ENCODE results near the gene CPLX1. TPM values are rescaled to one million over a fixed set of nuclear protein-coding genes. Genes with fewer than 3 reads are reported as not detected.

Gene CPLX1
- polyA plus RNA-seq, 3 donors from 2014 or later = not detected

GRCh38 chr4:865121-865465 lies 39.2 kb upstream of the CPLX1 start:
- H3K4me1 Mint-ChIP-seq = peaks cover 0 to 2% of the 10 kb centered on the region in 2 donors
- no peak for DNase-seq
- no peak overlapping the region for H3K27ac Mint-ChIP-seq
- H3K27me3 Mint-ChIP-seq (ENCODE audit: low read depth in 3 of 3) = peaks cover 3 to 4% (median 3%) of the 10 kb centered on the region in 3 donors
- no peaks in the 10 kb centered on the region for H3K9me3 Mint-ChIP-seq
- H3K36me3 Mint-ChIP-seq = peaks cover 18 to 36% (median 27%) of the 10 kb centered on the region in 3 donors
- no peak overlapping the region for H3K4me3 Mint-ChIP-seq

- DNase-seq = no peak
- no peak overlapping the region for H3K27ac Mint-ChIP-seq
- H3K4me1 Mint-ChIP-seq = peaks cover 0 to 4% of the 10 kb centered on the region in 2 donors
- no peaks in the 10 kb centered on the region for H3K9me3 Mint-ChIP-seq
- H3K36me3 Mint-ChIP-seq = peaks cover 14 to 36% (median 25%) of the 10 kb centered on the region in 3 donors
- H3K4me3 Mint-ChIP-seq = no peak overlapping the region
- H3K27me3 Mint-ChIP-seq (ENCODE audit: low read depth in 3 of 3) = peaks cover 2 to 6% (median 3%) of the 10 kb centered on the region in 3 donors
Observed at GRCh38 chr4:864456-865120, 38.7 kb upstream of the CPLX1 start.

- Mint-ChIP-seq H3K4me3 (no peak overlapping the region), H3K27me3 (ENCODE audit: low read depth in 3 of 3) (peaks cover 22 to 24% (median 22%) of the 10 kb centered on the region in 3 donors)
Observed at GRCh38 chr4:860561-860960, 34.6 kb upstream of the CPLX1 start.

GRCh38 chr4:859496-859895 lies 33.6 kb upstream of the CPLX1 start:
- Mint-ChIP-seq H3K9me3 (peaks cover 5 to 11% (median 10%) of the 10 kb centered on the region in 6 donors), H3K4me3 (no peak overlapping the region), H3K27me3 (ENCODE audit: low read depth in 3 of 3) (peaks cover 22 to 31% (median 22%) of the 10 kb centered on the region in 3 donors), H3K4me1 (peaks cover 22 to 30% of the 10 kb centered on the region in 2 donors), H3K36me3 (peaks cover 36 to 60% (median 47%) of the 10 kb centered on the region in 3 donors), H3K27ac (peak overlapping the region in 1 of 6 donors; percentile 42)
- DNase-seq = no peak

More at GRCh38 chr4:860561-860960, 34.6 kb upstream of the CPLX1 start:
- H3K9me3 Mint-ChIP-seq = peaks cover 5 to 11% (median 10%) of the 10 kb centered on the region in 6 donors
- H3K27ac Mint-ChIP-seq = no peak overlapping the region
- DNase-seq = no peak
- peaks cover 22 to 24% of the 10 kb centered on the region in 2 donors for H3K4me1 Mint-ChIP-seq
- H3K36me3 Mint-ChIP-seq = peaks cover 29 to 56% (median 47%) of the 10 kb centered on the region in 3 donors

- peaks cover 41 to 60% (median 47%) of the 10 kb centered on the region in 3 donors for H3K36me3 Mint-ChIP-seq
- no peak for DNase-seq
- peaks cover 5 to 11% (median 10%) of the 10 kb centered on the region in 6 donors for H3K9me3 Mint-ChIP-seq
- H3K27ac Mint-ChIP-seq = no peak overlapping the region
- H3K4me3 Mint-ChIP-seq = no peak overlapping the region
- H3K27me3 Mint-ChIP-seq (ENCODE audit: low read depth in 3 of 3) = peaks cover 22 to 33% (median 22%) of the 10 kb centered on the region in 3 donors
- peaks cover 22 to 30% of the 10 kb centered on the region in 2 donors for H3K4me1 Mint-ChIP-seq
Observed at GRCh38 chr4:858831-859451, 33.0 kb upstream of the CPLX1 start.

GRCh38 chr4:858041-858481 lies 32.1 kb upstream of the CPLX1 start:
- Mint-ChIP-seq H3K27ac (peak overlapping the region in 5 of 6 donors; percentile 44 to 99 (median 65)), H3K36me3 (peaks cover 38 to 56% (median 43%) of the 10 kb centered on the region in 3 donors), H3K4me1 (peaks cover 22 to 30% of the 10 kb centered on the region in 2 donors), H3K27me3 (ENCODE audit: low read depth in 3 of 3) (peaks cover 22 to 33% (median 22%) of the 10 kb centered on the region in 3 donors), H3K4me3 (no peak overlapping the region), H3K9me3 (peaks cover 5 to 11% (median 10%) of the 10 kb centered on the region in 6 donors)
- DNase-seq = no peak

- Mint-ChIP-seq H3K9me3 (peaks cover 5 to 11% (median 10%) of the 10 kb centered on the region in 6 donors), H3K36me3 (peaks cover 37 to 51% (median 39%) of the 10 kb centered on the region in 3 donors), H3K4me3 (peak overlapping the region in 1 of 5 donors; percentile 49), H3K27me3 (ENCODE audit: low read depth in 3 of 3) (peaks cover 22 to 33% (median 25%) of the 10 kb centered on the region in 3 donors), H3K27ac (peak overlapping the region in 5 of 6 donors; percentile 52 to 99 (median 96)), H3K4me1 (peaks cover 22 to 30% of the 10 kb centered on the region in 2 donors)
- DNase-seq = no peak
Observed at GRCh38 chr4:857461-857860, 31.5 kb upstream of the CPLX1 start.

- peak overlapping the region; percentile 86 to 99 (median 95) for H3K27ac Mint-ChIP-seq
- peak; percentile 36 to 57 (median 53) for DNase-seq
- peaks cover 5 to 11% (median 10%) of the 10 kb centered on the region in 6 donors for H3K9me3 Mint-ChIP-seq
- H3K4me3 Mint-ChIP-seq = peak overlapping the region; percentile 33 to 78 (median 47)
- peaks cover 22 to 30% of the 10 kb centered on the region in 2 donors for H3K4me1 Mint-ChIP-seq
- H3K36me3 Mint-ChIP-seq = peaks cover 33 to 44% (median 39%) of the 10 kb centered on the region in 3 donors
- peaks cover 22 to 33% (median 23%) of the 10 kb centered on the region in 3 donors for H3K27me3 Mint-ChIP-seq (ENCODE audit: low read depth in 3 of 3)
Observed at GRCh38 chr4:856225-856901, 30.4 kb upstream of the CPLX1 start.

GRCh38 chr4:855880-856224 lies 29.9 kb upstream of the CPLX1 start:
- H3K9me3 Mint-ChIP-seq = peaks cover 5 to 11% (median 10%) of the 10 kb centered on the region in 6 donors
- peak overlapping the region; percentile 86 to 99 (median 95) for H3K27ac Mint-ChIP-seq
- H3K4me3 Mint-ChIP-seq = peak overlapping the region in 4 of 5 donors; percentile 38 to 78 (median 50)
- peaks cover 22 to 36% (median 22%) of the 10 kb centered on the region in 3 donors for H3K27me3 Mint-ChIP-seq (ENCODE audit: low read depth in 3 of 3)
- peaks cover 20 to 30% of the 10 kb centered on the region in 2 donors for H3K4me1 Mint-ChIP-seq
- peak in 2 of 3 donors; percentile 37 to 61 for DNase-seq
- H3K36me3 Mint-ChIP-seq = peaks cover 30 to 44% (median 40%) of the 10 kb centered on the region in 3 donors

GRCh38 chr4:854356-854755 lies 28.4 kb upstream of the CPLX1 start:
- Mint-ChIP-seq H3K4me1 (peaks cover 18 to 30% of the 10 kb centered on the region in 2 donors), H3K36me3 (peaks cover 22 to 36% (median 34%) of the 10 kb centered on the region in 3 donors), H3K9me3 (peaks cover 5 to 11% (median 10%) of the 10 kb centered on the region in 6 donors), H3K4me3 (no peak overlapping the region), H3K27ac (no peak overlapping the region), H3K27me3 (ENCODE audit: low read depth in 3 of 3) (peaks cover 20 to 36% (median 22%) of the 10 kb centered on the region in 3 donors)
- no peak for DNase-seq

GRCh38 chr4:853416-853781 lies 27.5 kb upstream of the CPLX1 start:
- Mint-ChIP-seq H3K4me1 (peaks cover 16 to 30% of the 10 kb centered on the region in 2 donors), H3K27ac (no peak overlapping the region), H3K36me3 (peaks cover 19 to 36% (median 32%) of the 10 kb centered on the region in 3 donors), H3K4me3 (no peak overlapping the region), H3K9me3 (peaks cover 5 to 11% (median 10%) of the 10 kb centered on the region in 6 donors), H3K27me3 (ENCODE audit: low read depth in 3 of 3) (peaks cover 20 to 35% (median 21%) of the 10 kb centered on the region in 3 donors)
- DNase-seq = no peak

GRCh38 chr4:851701-852430 lies 25.9 kb upstream of the CPLX1 start:
- Mint-ChIP-seq H3K4me1 (peaks cover 10 to 17% of the 10 kb centered on the region in 2 donors), H3K36me3 (peaks cover 9 to 28% (median 20%) of the 10 kb centered on the region in 3 donors), H3K27ac (no peak overlapping the region), H3K4me3 (no peak overlapping the region), H3K27me3 (ENCODE audit: low read depth in 3 of 3) (peaks cover 15 to 28% (median 17%) of the 10 kb centered on the region in 3 donors), H3K9me3 (peaks cover 5 to 10% (median 9%) of the 10 kb centered on the region in 6 donors)
- no peak for DNase-seq

Data from immature natural killer cell (primary cell).